ENCODE measurements around the gene BRIX1.
"Not testable (repeated sequence)": the region's sequence is repeated elsewhere in the genome, so short reads cannot be mapped to it uniquely, and the experiment has no call there.

The BRIX1 gene

GRCh38 chr5:34967540-34967939 is 52.0 kb downstream of the BRIX1 start:
- ATAC-seq (no peak), DNase-seq (no peak)

- ATAC-seq (no peak), DNase-seq (no peak)
These were observed 52.7 kb downstream of the BRIX1 start for GRCh38 chr5:34968258-34968657.

GRCh38 chr5:34970552-34970951 is 55.0 kb downstream of the BRIX1 start:
- ATAC-seq = no peak
- no peak for DNase-seq

GRCh38 chr5:34971655-34972054 is 56.1 kb downstream of the BRIX1 start:
- ATAC-seq, DNase-seq: not testable (repeated sequence)
